ENCODE data around the gene KCND2. TPM values are rescaled to one million over a fixed set of nuclear protein-coding genes. Genes with fewer than 3 reads are reported as not detected.

Gene KCND2
- total and polyA plus RNA-seq, 7 donors: under 0.01 to 3.3 (median 1.3) TPM; not detected in 1

DNA sequence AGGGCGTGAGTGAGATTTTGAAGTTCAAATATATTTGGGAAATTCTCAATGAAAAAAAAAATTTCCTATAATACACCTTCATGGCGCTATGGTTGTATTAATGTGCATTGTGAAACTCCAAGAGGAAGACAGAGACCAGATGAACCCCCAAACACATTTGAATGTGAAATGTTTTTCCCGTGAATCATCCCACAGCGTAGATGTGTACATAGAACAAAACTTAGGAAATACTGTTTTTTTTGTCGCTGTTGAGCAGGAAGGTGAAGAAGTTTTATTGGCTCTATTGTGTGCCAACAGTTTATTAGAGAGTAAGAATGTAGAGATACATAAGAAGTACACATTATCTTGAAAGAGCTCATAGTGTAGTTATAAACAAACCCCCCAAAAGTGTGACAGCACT is 134.0 kb downstream of the KCND2 start:
- H3K4me1 ChIP-seq: peaks cover 0 to 10% (median 8%) of the 10 kb centered on the region in 4 donors

DNA sequence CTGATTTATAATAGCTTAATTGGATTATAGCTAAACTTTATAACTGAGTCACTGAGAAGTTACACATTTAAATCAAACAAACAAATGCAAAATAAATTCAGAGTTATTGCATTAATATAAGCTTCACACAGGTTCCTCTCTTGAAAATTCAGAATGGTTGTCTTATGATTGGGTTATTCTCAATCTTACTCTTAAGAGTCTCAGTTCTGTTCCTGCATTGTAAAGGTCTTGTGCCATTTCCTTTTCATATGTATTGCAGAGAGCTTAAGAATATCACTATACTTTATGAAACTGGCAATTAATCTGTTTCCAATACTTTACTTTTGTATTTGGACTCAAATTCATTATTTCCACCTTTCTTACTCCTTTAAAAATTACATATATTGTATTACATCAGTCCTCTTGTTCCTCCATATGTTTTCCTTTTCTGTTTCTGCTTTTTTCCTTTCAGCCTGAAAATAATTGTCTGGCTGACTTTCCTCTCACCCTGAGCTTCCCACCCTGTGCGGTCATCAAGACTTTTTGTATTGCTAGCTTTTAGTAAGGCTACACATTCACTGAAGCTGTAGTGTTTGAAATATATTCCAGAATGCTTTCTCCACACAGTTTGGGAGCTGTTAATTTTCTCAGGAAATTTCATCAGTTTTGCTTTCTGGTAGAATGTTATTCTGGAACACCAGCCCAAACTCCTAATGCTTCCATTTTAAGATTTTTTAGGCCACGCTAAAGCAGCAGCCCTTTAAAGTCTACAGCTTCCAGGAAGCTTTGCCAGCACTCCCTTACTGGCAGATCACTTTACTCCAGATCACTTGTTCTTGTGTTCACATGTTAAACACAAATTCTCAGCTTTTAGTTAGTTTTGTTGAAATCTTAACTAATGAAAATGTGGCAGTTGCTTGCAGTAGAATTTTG is 139.4 kb downstream of the KCND2 start:
- Histone ChIP-seq H3K4me3 (no peak overlapping the region), H3K27ac (no peak overlapping the region), H3K36me3 (no peaks in the 10 kb centered on the region), H3K4me1 (no peaks in the 10 kb centered on the region), H3K9me3 (no peaks in the 10 kb centered on the region), H3K27me3 (no peaks in the 10 kb centered on the region)
- TF ChIP-seq POLR2A (IDR thresholded peaks at IDR 0.05) (no peak), POLR2AphosphoS5 (IDR thresholded peaks at IDR 0.05) (no peak), EP300 (IDR thresholded peaks at IDR 0.05) (no peak)
- intact Hi-C loops (cut with DNase I): no loop called here
- no peak for DNase-seq
- WGBS, 2 donors: 75 to 84% methylated on average over 2 of the region's 2 CpGs

More for the DNA sequence above, 134.0 kb downstream of the KCND2 start:
- intact Hi-C loops (cut with DNase I): no loop called here
- Histone ChIP-seq H3K27ac (no peak overlapping the region), H3K4me3 (no peak overlapping the region), H3K36me3 (no peaks in the 10 kb centered on the region), H3K27me3 (no peaks in the 10 kb centered on the region), H3K9me3 (no peaks in the 10 kb centered on the region)
- no peak for DNase-seq
- WGBS, 2 donors: 50 to 82% methylated on average over 5 of the region's 5 CpGs
- no peak for TF ChIP-seq EP300 (IDR thresholded peaks at IDR 0.05)
- TF ChIP-seq, protein P1, sequence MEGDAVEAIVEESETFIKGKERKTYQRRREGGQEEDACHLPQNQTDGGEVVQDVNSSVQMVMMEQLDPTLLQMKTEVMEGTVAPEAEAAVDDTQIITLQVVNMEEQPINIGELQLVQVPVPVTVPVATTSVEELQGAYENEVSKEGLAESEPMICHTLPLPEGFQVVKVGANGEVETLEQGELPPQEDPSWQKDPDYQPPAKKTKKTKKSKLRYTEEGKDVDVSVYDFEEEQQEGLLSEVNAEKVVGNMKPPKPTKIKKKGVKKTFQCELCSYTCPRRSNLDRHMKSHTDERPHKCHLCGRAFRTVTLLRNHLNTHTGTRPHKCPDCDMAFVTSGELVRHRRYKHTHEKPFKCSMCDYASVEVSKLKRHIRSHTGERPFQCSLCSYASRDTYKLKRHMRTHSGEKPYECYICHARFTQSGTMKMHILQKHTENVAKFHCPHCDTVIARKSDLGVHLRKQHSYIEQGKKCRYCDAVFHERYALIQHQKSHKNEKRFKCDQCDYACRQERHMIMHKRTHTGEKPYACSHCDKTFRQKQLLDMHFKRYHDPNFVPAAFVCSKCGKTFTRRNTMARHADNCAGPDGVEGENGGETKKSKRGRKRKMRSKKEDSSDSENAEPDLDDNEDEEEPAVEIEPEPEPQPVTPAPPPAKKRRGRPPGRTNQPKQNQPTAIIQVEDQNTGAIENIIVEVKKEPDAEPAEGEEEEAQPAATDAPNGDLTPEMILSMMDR (IDR thresholded peaks at IDR 0.05): no peak
- no peak for TF ChIP-seq POLR2A (IDR thresholded peaks at IDR 0.05)
- TF ChIP-seq POLR2AphosphoS5 (IDR thresholded peaks at IDR 0.05): no peak

DNA sequence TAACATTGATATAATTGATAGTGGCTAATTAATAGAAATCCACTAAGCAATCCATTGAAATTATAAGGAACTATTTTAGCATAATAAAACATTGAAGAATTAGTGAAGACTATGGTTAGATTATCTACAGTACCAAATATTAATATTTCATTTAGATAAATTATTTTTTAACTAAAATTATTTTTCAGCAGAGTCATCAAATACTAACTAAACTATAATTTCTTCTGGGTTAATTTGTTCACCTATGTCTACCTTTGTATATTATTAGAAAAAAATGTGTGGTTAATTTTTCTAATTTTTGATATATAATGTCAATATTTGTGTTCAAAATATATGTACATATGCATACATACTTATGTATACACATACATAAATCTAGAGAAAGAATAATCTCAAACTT is 140.2 kb downstream of the KCND2 start:
- Histone ChIP-seq H3K27me3 (no peaks in the 10 kb centered on the region), H3K9me3 (no peaks in the 10 kb centered on the region), H3K4me3 (no peak overlapping the region), H3K4me1 (no peaks in the 10 kb centered on the region), H3K36me3 (no peaks in the 10 kb centered on the region), H3K27ac (no peak overlapping the region)
- no peak for DNase-seq
- no peak for TF ChIP-seq EP300 (IDR thresholded peaks at IDR 0.05)
- TF ChIP-seq, protein P1 (IDR thresholded peaks at IDR 0.05): no peak
- no peak for TF ChIP-seq POLR2A (IDR thresholded peaks at IDR 0.05)
- TF ChIP-seq POLR2AphosphoS5 (IDR thresholded peaks at IDR 0.05): no peak
- intact Hi-C loops (cut with DNase I): no loop called here

DNA sequence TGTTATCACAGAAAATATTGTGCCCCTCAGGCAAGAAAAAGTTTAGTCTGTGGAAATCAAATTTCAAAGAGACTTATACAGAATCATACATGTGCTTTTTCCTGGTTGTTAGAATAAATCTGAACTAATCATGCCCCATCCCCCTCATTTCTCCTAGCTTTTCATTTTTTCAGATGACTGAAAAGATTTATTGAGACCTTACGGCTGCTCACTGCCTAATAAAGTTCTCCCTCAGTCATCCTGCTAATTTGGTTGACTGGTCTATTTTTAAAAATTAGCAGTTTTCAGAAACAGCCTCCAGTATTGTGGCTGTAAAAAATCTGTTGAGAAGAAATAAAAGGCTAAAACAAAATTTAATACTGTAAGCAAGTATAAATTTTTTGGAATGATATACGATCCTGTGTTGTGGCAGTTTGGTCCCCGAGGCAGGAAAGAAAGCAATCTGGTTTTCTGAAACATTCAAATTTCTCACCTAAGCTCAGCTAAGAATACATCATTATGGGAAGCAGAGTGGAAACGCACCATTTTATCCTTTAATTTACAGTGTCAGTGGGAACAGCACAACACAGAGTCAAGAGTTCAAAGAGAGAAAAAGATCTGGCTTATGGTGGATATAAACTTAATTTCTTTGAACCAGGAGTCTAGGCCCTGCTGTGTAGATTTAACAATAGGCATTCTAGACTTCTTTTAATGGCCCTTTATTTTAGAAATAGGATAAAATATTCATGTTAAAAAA is 144.4 kb downstream of the KCND2 start:
- Histone ChIP-seq H3K36me3 (no peaks in the 10 kb centered on the region), H3K4me3 (no peak overlapping the region), H3K27me3 (no peaks in the 10 kb centered on the region), H3K4me1 (no peaks in the 10 kb centered on the region), H3K27ac (no peak overlapping the region), H3K9me3 (no peaks in the 10 kb centered on the region)
- TF ChIP-seq EP300 (IDR thresholded peaks at IDR 0.05) (no peak), POLR2A (IDR thresholded peaks at IDR 0.05) (no peak), POLR2AphosphoS5 (IDR thresholded peaks at IDR 0.05) (no peak)
- TF ChIP-seq, protein P1 (IDR thresholded peaks at IDR 0.05): no peak
- intact Hi-C loops (cut with DNase I): no loop called here
- 72 to 76% methylated on average over 4 of the region's 4 CpGs for WGBS, 2 donors
- no peak for DNase-seq

DNA sequence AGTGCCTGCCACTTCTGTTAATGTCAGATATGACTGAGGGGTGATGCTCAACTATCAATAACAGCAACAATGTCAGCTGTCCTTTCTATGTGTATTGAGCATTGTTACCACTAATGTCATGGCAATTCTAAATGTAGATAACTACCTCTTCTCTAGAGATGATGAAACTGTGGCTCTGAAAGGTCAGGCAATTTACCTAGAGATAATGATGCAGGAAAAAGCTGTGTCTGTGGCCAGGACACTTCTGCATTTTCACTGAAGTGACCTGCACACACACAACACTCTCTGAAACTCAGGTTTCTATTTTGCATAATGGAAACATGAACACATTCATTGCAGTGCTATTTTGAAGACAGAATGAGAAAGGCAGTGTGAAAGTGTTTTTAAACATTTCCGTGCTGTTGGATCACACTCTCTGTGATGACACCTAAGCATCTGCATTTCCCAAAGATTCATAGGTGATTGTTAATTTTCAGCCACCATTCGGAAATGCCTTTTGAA is 148.2 kb downstream of the KCND2 start:
- no peak for DNase-seq
- no peaks in the 10 kb centered on the region for H3K4me1 ChIP-seq
- H3K9me3 ChIP-seq: no peaks in the 10 kb centered on the region
- no peaks in the 10 kb centered on the region for H3K36me3 ChIP-seq
- TF ChIP-seq, protein P1 (IDR thresholded peaks at IDR 0.05): no peak
- TF ChIP-seq EP300 (IDR thresholded peaks at IDR 0.05): no peak
- no peak for TF ChIP-seq POLR2A (IDR thresholded peaks at IDR 0.05)
- no peak for TF ChIP-seq POLR2AphosphoS5 (IDR thresholded peaks at IDR 0.05)
- no peaks in the 10 kb centered on the region for H3K27me3 ChIP-seq
- no peak overlapping the region for H3K4me3 ChIP-seq
- intact Hi-C loops (cut with DNase I): no loop called here
- WGBS, 2 donors: 83 to 84% methylated on average over 2 of the region's 2 CpGs
- H3K27ac ChIP-seq: no peak overlapping the region
